ENCODE measurements around the gene KLRK1.

KLRK1 gene

GRCh38 chr12:10364815-10365622 is 24.8 kb downstream of the KLRK1 start:
- CTCF ChIA-PET, result interaction anchor here (1.3 to 1.4 kb wide), 2 partner anchors 129 to 197 kb away, joined by 4 to 7 read pairs; no protein-coding TSS in a partner anchor
- TF ChIP-seq, protein P1, sequence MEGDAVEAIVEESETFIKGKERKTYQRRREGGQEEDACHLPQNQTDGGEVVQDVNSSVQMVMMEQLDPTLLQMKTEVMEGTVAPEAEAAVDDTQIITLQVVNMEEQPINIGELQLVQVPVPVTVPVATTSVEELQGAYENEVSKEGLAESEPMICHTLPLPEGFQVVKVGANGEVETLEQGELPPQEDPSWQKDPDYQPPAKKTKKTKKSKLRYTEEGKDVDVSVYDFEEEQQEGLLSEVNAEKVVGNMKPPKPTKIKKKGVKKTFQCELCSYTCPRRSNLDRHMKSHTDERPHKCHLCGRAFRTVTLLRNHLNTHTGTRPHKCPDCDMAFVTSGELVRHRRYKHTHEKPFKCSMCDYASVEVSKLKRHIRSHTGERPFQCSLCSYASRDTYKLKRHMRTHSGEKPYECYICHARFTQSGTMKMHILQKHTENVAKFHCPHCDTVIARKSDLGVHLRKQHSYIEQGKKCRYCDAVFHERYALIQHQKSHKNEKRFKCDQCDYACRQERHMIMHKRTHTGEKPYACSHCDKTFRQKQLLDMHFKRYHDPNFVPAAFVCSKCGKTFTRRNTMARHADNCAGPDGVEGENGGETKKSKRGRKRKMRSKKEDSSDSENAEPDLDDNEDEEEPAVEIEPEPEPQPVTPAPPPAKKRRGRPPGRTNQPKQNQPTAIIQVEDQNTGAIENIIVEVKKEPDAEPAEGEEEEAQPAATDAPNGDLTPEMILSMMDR (IDR thresholded peaks at IDR 0.05; ENCODE audit: insufficient read depth, low read length, missing control alignments), result no peak
- DNase-seq (ENCODE audit: low read depth, low spot score), result no peak
- POLR2A ChIA-PET, result interaction anchor here (0.6 to 1.1 kb wide), 2 partner anchors 200 to 358 kb away, joined by 3 read pairs; partner anchors contain the start of gene YBX3
- H3K4me3 ChIP-seq (ENCODE audit: low read depth, low read length), result peak overlapping the region; percentile 69

- ChIA-PET CTCF (interaction anchor here (1.3 to 1.4 kb wide), 2 partner anchors 128 to 197 kb away, joined by 4 to 7 read pairs; no protein-coding TSS in a partner anchor), POLR2A (interaction anchor here (1.1 kb wide), 1 partner anchor 359 kb away, joined by 3 read pairs; the partner anchor contains the start of gene YBX3)
- DNase-seq (ENCODE audit: low read depth, low spot score), result no peak
Measured at GRCh38 chr12:10363914-10364814, 25.7 kb downstream of the KLRK1 start.

GRCh38 chr12:10363658-10363913 is 26.3 kb downstream of the KLRK1 start:
- ChIA-PET CTCF (no interaction called here), POLR2A (no interaction called here)
- H3K4me3 ChIP-seq (ENCODE audit: low read depth, low read length), result peak overlapping the region; percentile 69; the same call in 1 of the 2 replicates
- no peak for DNase-seq (ENCODE audit: low read depth, low spot score)
- TF ChIP-seq, protein P1 (IDR thresholded peaks at IDR 0.05; ENCODE audit: insufficient read depth, low read length, missing control alignments), result no peak

More at GRCh38 chr12:10363914-10364814, 25.7 kb downstream of the KLRK1 start:
- TF ChIP-seq, protein P1 (IDR thresholded peaks at IDR 0.05; ENCODE audit: insufficient read depth, low read length, missing control alignments), result no peak
- peak overlapping the region; percentile 69 for H3K4me3 ChIP-seq (ENCODE audit: low read depth, low read length)

- POLR2A ChIA-PET, result no interaction called here
- CTCF ChIA-PET, result no interaction called here
- TF ChIP-seq, protein P1 (IDR thresholded peaks at IDR 0.05; ENCODE audit: insufficient read depth, low read length, missing control alignments), result no peak
- H3K4me3 ChIP-seq (ENCODE audit: low read depth, low read length), result no peak overlapping the region
- no peak for DNase-seq (ENCODE audit: low read depth, low spot score)
Measured at GRCh38 chr12:10362828-10363657, 26.8 kb downstream of the KLRK1 start.

- ChIA-PET POLR2A (no interaction called here), CTCF (no interaction called here)
- H3K4me3 ChIP-seq (ENCODE audit: low read depth, low read length), result no peak overlapping the region
- TF ChIP-seq, protein P1 (IDR thresholded peaks at IDR 0.05; ENCODE audit: insufficient read depth, low read length, missing control alignments), result no peak
- DNase-seq (ENCODE audit: low read depth, low spot score), result no peak
Measured at GRCh38 chr12:10362325-10362724, 27.5 kb downstream of the KLRK1 start.

All from AG04449 (cell line).